Activated naive CD8-positive, alpha-beta T cell treated with anti-CD3 and anti-CD28 coated beads for 36 hours (primary cell): ENCODE data around the gene FBLN7. TPM values are rescaled to one million over a fixed set of nuclear protein-coding genes. Genes with fewer than 3 reads are reported as not detected.
"Not testable (repeated sequence)": the region's sequence is repeated elsewhere in the genome, so short reads cannot be mapped to it uniquely, and the experiment has no call there.

Experiments
- DNase-seq: peaks from one replicate; pipeline ENCODE4 v3.0.0; 2021
- H3K27ac Mint-ChIP-seq: one replicate; pipeline ENCODE4 v1.8.0; 2022; ENCODE audit warnings: mild to moderate bottlenecking, moderate library complexity, mixed read lengths
- H3K27me3 Mint-ChIP-seq: one replicate; pipeline ENCODE4 v1.8.0; 2022; ENCODE audit warnings: mild to moderate bottlenecking, mixed read lengths
- H3K36me3 Mint-ChIP-seq: one replicate; pipeline ENCODE4 v1.8.0; 2021; ENCODE audit warnings: mild to moderate bottlenecking, mixed read lengths
- H3K4me1 Mint-ChIP-seq: one replicate; pipeline ENCODE4 v1.8.0; 2021; ENCODE audit warnings: mixed read lengths
- H3K4me3 Mint-ChIP-seq: one replicate; pipeline ENCODE4 v1.8.0; 2022; ENCODE audit warnings: mild to moderate bottlenecking, moderate library complexity, mixed read lengths
- H3K9me3 Mint-ChIP-seq: one replicate; pipeline ENCODE4 v1.8.0; 2022; ENCODE audit warnings: mixed read lengths
- total RNA-seq, 2 experiments: library from RNA; stranded (reverse); gene quantifications; one replicate each; pipeline ENCODE4 v1.2.3, GENCODE V29; 2021

The FBLN7 gene
- total RNA-seq, 2 experiments from 2014 or later, result 8.8 to 9.4 TPM

DNA sequence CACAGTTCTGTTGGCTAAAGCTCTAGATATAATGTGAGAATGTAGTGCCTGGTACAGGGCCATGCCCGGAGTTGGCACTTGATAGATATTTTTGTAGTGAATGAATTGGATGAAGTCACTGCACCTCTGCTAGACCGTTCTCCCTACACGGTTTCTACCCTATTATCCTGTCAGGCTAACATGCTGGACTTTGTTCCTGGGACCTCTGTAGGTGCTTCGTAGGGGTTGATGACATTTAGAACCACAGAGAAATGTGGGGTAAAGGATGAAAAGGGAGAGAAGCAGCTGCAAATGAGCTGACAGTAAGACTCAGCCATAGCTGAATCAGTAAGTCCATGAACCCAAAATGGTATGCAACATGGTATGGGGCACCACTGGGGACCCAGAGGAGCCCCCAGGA lies 4.1 kb upstream of the FBLN7 start:
- no peak overlapping the region for H3K4me3 Mint-ChIP-seq
- H3K36me3 Mint-ChIP-seq, result peaks cover 10% of the 10 kb centered on the region
- H3K4me1 Mint-ChIP-seq, result peaks cover 11% of the 10 kb centered on the region
- no peak for DNase-seq
- H3K27ac Mint-ChIP-seq, result no peak overlapping the region
- peaks cover 22% of the 10 kb centered on the region for H3K27me3 Mint-ChIP-seq
- peaks cover 10% of the 10 kb centered on the region for H3K9me3 Mint-ChIP-seq

DNA sequence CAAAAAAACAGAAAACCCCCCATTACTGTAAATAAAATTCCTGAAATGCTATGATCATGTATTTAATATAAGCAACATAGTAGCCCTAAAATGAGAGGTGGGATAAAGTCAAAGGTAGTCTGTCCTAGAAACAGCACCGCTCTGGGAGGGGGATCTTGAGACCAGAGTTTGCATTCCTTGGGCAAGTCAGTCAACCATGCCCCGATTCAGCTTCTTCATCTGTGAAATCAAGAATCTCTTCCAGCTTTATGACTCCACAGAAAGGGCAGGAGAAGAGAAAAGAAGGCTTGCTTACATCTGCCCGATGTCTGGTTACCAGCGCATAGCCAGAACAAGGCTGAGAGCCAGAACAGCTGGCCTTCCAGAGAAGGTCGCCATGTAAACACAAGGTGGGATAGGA lies 2.1 kb upstream of the FBLN7 start:
- DNase-seq, result no peak
- no peak overlapping the region for H3K27ac Mint-ChIP-seq
- peaks cover 11% of the 10 kb centered on the region for H3K4me1 Mint-ChIP-seq
- H3K4me3 Mint-ChIP-seq, result no peak overlapping the region
- H3K27me3 Mint-ChIP-seq, result peaks cover 34% of the 10 kb centered on the region
- H3K9me3 Mint-ChIP-seq, result peaks cover 8% of the 10 kb centered on the region
- peaks cover 7% of the 10 kb centered on the region for H3K36me3 Mint-ChIP-seq

DNA sequence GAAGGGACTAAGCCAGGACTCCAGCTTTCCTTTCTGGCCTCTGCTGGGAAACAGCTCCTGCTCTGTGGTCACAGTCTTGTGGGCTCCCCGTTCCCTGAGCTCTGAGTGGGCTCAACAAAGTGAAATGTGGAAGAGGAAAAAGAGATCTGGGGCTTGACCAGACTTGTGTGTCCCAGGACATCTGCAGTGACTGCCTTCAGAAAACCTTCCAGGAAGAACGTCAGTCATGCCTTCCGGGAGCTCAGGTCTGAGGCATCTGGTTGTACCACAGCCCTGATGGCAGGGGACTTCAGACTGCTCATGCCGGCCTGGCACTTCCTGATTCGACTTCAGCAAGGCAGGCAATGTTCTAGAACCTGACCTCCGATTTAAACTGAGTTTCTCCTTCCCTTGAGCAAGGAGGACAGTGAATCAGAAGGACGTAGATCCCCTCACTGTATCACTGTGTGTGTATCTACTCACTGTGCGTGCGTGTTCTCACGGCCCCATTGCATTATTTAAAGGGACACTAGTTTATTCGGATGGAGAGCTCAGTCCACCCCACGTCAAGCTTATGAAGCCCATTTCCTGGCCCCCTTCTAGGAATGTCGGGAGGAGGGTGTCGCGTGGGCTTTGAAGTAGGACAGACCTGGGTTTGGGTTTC lies 548 bp upstream of the FBLN7 start:
- peaks cover 6% of the 10 kb centered on the region for H3K36me3 Mint-ChIP-seq
- H3K4me1 Mint-ChIP-seq, result peaks cover 9% of the 10 kb centered on the region
- peak overlapping the region; percentile 57 for H3K4me3 Mint-ChIP-seq
- H3K9me3 Mint-ChIP-seq, result peaks cover 4% of the 10 kb centered on the region
- H3K27ac Mint-ChIP-seq, result peak overlapping the region; percentile 36
- H3K27me3 Mint-ChIP-seq, result peaks cover 38% of the 10 kb centered on the region
- DNase-seq, result no peak

DNA sequence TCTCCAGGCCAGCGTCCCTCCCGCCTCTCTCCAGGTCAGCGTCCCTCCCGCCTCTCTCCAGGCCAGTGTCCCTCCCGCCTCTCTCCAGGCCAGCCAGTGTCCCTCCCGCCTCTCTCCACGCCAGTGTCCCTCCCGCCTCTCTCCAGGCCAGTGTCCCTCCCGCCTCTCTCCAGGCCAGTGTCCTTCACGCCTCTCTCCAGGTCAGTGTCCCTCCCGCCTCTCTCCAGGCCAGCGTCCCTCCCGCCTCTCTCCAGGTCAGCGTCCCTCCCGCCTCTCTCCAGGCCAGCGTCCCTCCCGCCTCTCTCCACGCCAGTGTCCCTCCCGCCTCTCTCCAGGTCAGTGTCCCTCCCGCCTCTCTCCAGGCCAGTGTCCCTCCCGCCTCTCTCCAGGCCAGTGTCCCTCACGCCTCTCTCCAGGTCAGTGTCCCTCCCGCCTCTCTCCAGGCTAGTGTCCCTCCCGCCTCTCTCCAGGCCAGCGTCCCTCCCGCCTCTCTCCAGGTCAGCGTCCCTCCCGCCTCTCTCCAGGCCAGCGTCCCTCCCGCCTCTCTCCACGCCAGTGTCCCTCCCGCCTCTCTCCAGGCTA lies 939 bp downstream of the FBLN7 start:
- H3K36me3 Mint-ChIP-seq, DNase-seq, H3K4me3 Mint-ChIP-seq, H3K9me3 Mint-ChIP-seq, H3K4me1 Mint-ChIP-seq, H3K27ac Mint-ChIP-seq: not testable (repeated sequence)
- H3K27me3 Mint-ChIP-seq, result peaks cover 38% of the 10 kb centered on the region

DNA sequence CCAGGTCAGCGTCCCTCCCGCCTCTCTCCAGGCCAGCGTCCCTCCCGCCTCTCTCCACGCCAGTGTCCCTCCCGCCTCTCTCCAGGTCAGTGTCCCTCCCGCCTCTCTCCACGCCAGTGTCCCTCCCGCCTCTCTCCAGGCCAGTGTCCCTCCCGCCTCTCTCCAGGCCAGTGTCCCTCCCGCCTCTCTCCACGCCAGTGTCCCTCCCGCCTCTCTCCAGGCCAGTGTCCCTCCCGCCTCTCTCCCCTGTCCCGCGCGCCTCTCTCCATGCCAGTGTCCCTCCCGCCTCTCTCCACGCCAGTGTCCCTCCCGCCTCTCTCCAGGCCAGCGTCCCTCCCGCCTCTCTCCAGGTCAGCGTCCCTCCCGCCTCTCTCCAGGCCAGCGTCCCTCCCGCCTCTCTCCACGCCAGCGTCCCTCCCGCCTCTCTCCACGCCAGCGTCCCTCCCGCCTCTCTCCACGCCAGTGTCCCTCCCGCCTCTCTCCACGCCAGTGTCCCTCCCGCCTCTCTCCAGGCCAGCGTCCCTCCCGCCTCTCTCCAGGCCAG lies 1.5 kb downstream of the FBLN7 start:
- H3K9me3 Mint-ChIP-seq, H3K36me3 Mint-ChIP-seq, H3K4me3 Mint-ChIP-seq, H3K27ac Mint-ChIP-seq, H3K4me1 Mint-ChIP-seq, DNase-seq: not testable (repeated sequence)
- peaks cover 38% of the 10 kb centered on the region for H3K27me3 Mint-ChIP-seq

DNA sequence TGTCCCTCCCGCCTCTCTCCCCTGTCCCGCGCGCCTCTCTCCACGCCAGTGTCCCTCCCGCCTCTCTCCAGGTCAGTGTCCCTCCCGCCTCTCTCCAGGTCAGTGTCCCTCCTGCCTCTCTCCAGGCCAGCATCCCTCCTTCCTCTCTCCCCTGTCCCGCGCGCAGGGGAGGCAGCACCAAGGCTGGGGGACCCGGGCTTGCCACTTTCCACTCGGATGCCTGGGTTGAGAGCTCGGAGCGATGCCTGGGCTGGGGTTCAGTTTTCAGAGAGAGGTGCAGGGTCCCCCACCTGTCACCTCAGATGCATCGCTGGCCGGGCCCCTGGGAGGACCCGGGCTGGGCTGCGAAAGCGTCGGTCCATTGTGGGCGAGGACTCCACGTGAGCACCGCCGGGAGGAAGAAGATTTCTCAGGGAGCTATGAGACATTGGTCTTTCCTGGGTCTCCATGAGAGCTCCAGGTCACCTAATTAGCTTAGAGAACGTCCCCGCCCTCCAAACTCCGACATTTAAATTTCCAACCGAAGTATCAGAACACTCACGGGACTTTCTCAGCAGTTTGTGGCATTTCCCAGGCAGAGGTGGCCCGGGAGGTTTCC lies 2.1 kb downstream of the FBLN7 start:
- Mint-ChIP-seq H3K27ac (no peak overlapping the region), H3K27me3 (peaks cover 38% of the 10 kb centered on the region), H3K4me1 (peaks cover 8% of the 10 kb centered on the region), H3K9me3 (no peaks in the 10 kb centered on the region), H3K4me3 (no peak overlapping the region), H3K36me3 (peaks cover 6% of the 10 kb centered on the region)
- no peak for DNase-seq

DNA sequence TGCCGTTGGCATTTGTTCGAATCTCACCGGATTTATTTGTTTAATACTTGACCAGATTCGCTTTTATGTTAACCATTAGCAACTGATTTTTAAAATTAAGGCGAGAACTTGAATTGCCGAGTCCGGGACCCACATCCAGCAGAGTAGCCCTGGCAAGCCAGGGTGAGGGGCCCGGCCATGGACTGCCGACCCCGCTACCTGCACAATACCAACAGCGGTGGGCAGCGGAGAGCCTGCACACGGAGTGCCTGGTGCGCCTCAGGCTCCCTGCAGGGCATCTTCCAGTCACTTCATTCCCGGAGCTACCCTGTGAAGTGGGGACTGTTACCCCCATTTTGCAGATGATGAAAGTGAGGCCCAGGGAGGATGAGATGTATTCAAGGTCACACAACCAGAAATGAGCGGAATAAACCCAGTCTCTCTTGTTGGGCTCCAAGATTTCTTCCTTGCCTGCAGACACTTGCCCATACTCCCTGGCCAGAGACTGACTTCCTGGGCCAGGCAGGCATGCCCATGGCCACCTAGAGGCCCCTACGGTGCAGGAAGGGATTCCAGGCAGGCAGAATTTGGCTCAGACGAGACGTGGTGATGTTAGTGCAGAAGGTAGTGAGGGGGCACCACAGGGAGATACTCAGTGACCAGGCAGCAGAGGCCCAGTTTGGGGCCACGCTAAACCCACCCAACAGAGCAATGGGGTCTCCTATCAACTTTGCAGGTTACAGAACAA lies 2.9 kb downstream of the FBLN7 start:
- DNase-seq, result no peak
- Mint-ChIP-seq H3K36me3 (peaks cover 6% of the 10 kb centered on the region), H3K27ac (no peak overlapping the region), H3K4me3 (no peak overlapping the region), H3K27me3 (peaks cover 38% of the 10 kb centered on the region), H3K9me3 (no peaks in the 10 kb centered on the region), H3K4me1 (peaks cover 8% of the 10 kb centered on the region)

DNA sequence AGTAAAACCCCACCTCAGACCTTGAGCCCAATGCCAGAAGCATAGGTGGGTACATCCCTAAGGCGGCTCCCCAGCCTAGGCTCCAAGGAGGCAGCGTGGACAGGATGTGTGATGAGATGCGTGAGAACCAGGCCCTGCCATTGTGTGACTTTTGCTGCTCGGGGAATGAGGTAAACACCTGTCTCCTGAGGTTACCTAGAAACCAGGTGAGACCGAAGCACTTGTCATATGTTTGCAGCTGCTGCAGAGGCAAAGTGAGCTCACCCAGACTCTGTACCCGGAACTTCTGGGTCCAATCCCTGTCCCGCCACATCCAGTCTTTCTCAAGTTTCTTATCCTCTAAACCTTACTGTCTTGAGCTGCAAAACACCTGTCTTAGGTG lies 3.4 kb downstream of the FBLN7 start:
- no peaks in the 10 kb centered on the region for H3K9me3 Mint-ChIP-seq
- no peak for DNase-seq

DNA sequence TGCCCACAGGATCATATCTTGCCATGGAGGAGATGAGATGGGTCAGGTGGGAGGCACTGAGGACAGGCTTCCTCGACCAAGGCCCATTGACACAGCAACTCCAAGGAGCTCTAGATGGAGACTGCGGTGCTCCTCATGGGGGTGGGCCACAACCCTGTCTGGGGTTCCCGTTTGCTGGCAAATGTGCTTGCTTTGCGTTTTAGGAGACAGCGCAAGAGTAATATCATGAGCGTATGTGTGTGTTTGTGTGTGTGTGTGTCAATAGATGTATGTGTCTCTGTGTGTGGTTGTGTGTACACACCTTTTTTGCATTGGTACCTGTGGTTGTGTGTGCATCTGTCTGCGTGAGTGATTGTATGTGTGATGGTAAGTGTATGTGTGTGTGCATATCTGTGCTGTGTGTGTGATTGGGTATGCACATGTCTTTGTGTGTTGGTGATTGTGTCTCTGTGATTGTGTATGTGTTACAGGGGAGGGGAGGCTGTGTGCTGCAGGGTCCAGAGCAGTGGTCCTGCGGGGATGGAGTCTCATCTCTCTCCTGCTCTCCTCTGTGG lies 4.4 kb downstream of the FBLN7 start:
- no peak for DNase-seq

More for the DNA sequence above, 3.4 kb downstream of the FBLN7 start:
- peaks cover 8% of the 10 kb centered on the region for H3K4me1 Mint-ChIP-seq
- no peak overlapping the region for H3K4me3 Mint-ChIP-seq
- peaks cover 6% of the 10 kb centered on the region for H3K36me3 Mint-ChIP-seq
- H3K27ac Mint-ChIP-seq, result no peak overlapping the region
- peaks cover 33% of the 10 kb centered on the region for H3K27me3 Mint-ChIP-seq

DNA sequence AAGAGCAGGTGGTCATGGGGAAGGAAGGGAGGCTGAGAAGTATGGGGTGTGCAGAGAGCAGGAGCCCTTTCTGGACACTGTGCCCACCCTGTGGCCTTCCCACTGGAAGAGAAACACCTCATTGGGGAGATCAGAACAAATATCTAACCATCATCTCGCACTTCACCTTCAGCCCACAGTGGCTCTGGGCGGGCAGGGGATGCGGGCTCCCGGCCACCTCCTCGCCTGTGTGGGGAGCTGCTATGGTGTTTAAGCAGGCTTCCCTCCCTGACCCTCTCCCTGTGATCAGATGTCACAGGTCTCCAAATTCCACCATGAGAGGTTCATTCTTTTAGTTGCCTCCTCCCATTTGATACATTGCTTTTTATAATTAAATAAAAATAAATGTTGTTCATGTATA lies 5.0 kb downstream of the FBLN7 start:
- H3K4me3 Mint-ChIP-seq, result no peak overlapping the region
- no peaks in the 10 kb centered on the region for H3K36me3 Mint-ChIP-seq
- no peak overlapping the region for H3K27ac Mint-ChIP-seq
- peaks cover 3% of the 10 kb centered on the region for H3K4me1 Mint-ChIP-seq
- DNase-seq, result no peak
- H3K9me3 Mint-ChIP-seq, result no peaks in the 10 kb centered on the region
- peaks cover 27% of the 10 kb centered on the region for H3K27me3 Mint-ChIP-seq

More for the DNA sequence above, 4.4 kb downstream of the FBLN7 start:
- peaks cover 31% of the 10 kb centered on the region for H3K27me3 Mint-ChIP-seq
- H3K36me3 Mint-ChIP-seq, result peaks cover 2% of the 10 kb centered on the region
- peaks cover 4% of the 10 kb centered on the region for H3K4me1 Mint-ChIP-seq
- no peaks in the 10 kb centered on the region for H3K9me3 Mint-ChIP-seq
- H3K27ac Mint-ChIP-seq, result no peak overlapping the region
- H3K4me3 Mint-ChIP-seq, result no peak overlapping the region

DNA sequence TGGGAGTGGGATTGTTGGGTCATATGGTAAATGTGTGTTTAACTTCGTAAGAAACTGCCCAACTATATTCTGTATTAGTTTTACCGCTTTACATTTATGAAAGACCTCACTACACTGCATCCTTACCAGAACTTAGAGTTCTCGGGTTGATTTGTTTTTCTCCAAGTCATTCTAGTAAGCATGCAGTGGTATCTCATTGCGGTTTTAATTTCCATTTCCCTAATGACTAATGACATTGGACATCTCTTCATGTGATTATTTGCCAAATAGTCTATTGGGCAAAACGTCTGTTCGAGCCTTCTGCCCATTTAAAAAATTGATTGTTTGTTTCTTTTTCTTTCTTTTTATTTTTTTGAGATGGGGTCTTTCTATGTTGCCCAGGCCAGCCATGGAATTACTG lies 6.8 kb downstream of the FBLN7 start:
- Mint-ChIP-seq H3K9me3 (no peaks in the 10 kb centered on the region), H3K36me3 (no peaks in the 10 kb centered on the region)

DNA sequence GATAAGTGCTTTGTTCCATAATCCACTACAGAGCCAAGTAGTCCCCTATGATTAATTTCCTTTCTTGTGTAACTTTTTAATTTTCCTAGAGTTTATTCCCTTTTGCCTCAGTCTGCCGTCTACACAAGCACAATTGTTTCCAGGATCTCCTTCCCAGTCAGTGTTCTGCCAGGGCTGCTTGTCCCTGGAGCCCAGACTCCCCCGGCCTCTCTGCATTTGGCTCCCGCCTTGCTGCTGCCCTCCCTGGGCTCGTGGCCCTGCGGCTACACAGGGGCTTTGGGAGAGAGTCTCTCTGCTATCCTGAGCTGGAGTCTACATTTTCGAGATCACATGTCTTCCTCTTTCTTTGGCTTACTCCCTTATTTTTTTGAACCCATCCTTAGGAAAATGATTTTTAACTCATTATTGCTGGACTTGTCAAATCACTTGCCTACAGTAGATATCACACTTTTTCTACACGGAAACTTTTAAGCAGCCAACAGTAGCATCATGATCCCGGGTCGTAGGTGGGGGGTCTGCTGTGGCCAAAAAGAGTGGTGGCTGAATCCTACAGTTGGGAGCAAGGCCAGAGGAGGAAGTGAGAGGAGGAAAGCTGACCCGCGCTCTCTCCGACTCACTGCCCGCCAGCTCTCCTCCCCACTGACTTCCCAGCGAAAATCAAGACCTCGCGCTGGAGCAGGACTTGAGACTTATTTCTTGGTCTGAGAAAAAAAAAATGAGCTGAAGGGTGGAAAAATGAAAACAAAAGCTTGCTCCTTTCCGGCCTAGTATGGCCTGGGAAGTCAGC lies 9.4 kb downstream of the FBLN7 start:
- no peak overlapping the region for H3K4me3 Mint-ChIP-seq
- H3K9me3 Mint-ChIP-seq, result no peaks in the 10 kb centered on the region
- H3K36me3 Mint-ChIP-seq, result no peaks in the 10 kb centered on the region
- peaks cover 5% of the 10 kb centered on the region for H3K27me3 Mint-ChIP-seq
- no peak for DNase-seq
- H3K27ac Mint-ChIP-seq, result no peak overlapping the region
- H3K4me1 Mint-ChIP-seq, result peaks cover 4% of the 10 kb centered on the region

More for the DNA sequence above, 6.8 kb downstream of the FBLN7 start:
- no peak overlapping the region for H3K4me3 Mint-ChIP-seq
- H3K27me3 Mint-ChIP-seq, result peaks cover 21% of the 10 kb centered on the region
- no peak for DNase-seq
- H3K4me1 Mint-ChIP-seq, result peaks cover 2% of the 10 kb centered on the region
- H3K27ac Mint-ChIP-seq, result no peak overlapping the region

DNA sequence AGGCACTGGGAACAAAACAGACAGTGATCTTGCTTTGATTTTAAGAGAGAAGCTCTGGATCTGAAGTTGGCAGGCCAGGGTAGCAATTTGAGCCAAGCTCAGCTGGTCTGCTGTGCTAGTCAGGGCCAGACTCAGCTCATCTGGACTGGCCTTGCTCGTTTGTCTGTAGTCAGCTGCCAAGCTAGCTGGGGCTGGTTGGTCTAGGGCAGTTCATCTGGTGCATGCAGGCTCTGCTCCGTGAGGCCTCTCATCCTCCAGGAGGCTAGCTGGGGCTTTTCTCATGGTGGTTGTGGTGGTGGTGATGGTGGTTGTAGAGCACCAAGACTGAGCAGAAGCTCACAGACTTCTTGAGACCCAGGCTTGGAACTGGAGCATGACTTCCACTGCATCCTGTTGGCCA lies 10.3 kb downstream of the FBLN7 start:
- H3K4me3 Mint-ChIP-seq, result no peak overlapping the region
- H3K4me1 Mint-ChIP-seq, result peaks cover 4% of the 10 kb centered on the region
- DNase-seq, result no peak
- no peaks in the 10 kb centered on the region for H3K9me3 Mint-ChIP-seq
- H3K27me3 Mint-ChIP-seq, result peaks cover 5% of the 10 kb centered on the region
- H3K36me3 Mint-ChIP-seq, result no peaks in the 10 kb centered on the region
- H3K27ac Mint-ChIP-seq, result no peak overlapping the region

DNA sequence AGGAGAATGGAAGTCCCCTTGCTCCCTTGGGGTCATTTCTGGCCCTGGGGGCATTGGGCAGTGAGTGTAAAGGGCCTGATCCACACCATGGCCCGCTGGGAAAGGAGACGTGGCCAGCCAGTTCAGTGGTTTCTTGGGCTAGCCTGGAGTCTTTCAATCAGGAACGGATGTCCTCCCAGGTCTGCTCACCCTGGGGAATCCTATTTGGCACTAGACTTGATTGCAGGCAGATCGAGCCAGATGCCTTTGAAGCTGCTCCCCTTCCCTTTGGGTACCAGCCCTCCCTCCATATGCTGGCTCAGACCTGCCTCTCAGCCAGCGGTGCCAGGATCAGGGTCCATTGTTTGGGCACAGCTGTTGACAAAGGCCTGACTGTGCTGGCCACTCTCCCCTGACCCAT lies 11.0 kb downstream of the FBLN7 start:
- peaks cover 5% of the 10 kb centered on the region for H3K27me3 Mint-ChIP-seq
- no peak overlapping the region for H3K4me3 Mint-ChIP-seq
- peaks cover 10% of the 10 kb centered on the region for H3K4me1 Mint-ChIP-seq
- no peaks in the 10 kb centered on the region for H3K36me3 Mint-ChIP-seq
- no peak overlapping the region for H3K27ac Mint-ChIP-seq
- DNase-seq, result no peak
- H3K9me3 Mint-ChIP-seq, result no peaks in the 10 kb centered on the region
